ENCODE measurements around the gene JMJD8.
A peak's percentile ranks its signal among the peaks of the same experiment; 100 is the strongest.

JMJD8 gene

GRCh38 chr16:725463-726187, 41.5 kb upstream of the JMJD8 start:
- Mint-ChIP-seq H3K27me3 (no peaks in the 10 kb centered on the region), H3K9me3 (no peaks in the 10 kb centered on the region), H3K4me3 (no peak overlapping the region), H3K4me1 (ENCODE audit: low read depth) (peaks cover 11% of the 10 kb centered on the region), H3K27ac (no peak overlapping the region), H3K36me3 (ENCODE audit: low read depth) (no peaks in the 10 kb centered on the region)

- Mint-ChIP-seq H3K27ac (no peak overlapping the region), H3K4me1 (ENCODE audit: low read depth) (peaks cover 16% of the 10 kb centered on the region), H3K9me3 (no peaks in the 10 kb centered on the region), H3K4me3 (no peak overlapping the region), H3K27me3 (no peaks in the 10 kb centered on the region), H3K36me3 (ENCODE audit: low read depth) (no peaks in the 10 kb centered on the region)
Observed at GRCh38 chr16:725041-725376, 40.9 kb upstream of the JMJD8 start.

GRCh38 chr16:724188-725040, 40.3 kb upstream of the JMJD8 start:
- Mint-ChIP-seq H3K9me3 (no peaks in the 10 kb centered on the region), H3K4me3 (no peak overlapping the region), H3K27me3 (no peaks in the 10 kb centered on the region), H3K27ac (no peak overlapping the region), H3K4me1 (ENCODE audit: low read depth) (peaks cover 22% of the 10 kb centered on the region), H3K36me3 (ENCODE audit: low read depth) (no peaks in the 10 kb centered on the region)

GRCh38 chr16:723695-724094, 39.6 kb upstream of the JMJD8 start:
- Mint-ChIP-seq H3K27me3 (no peaks in the 10 kb centered on the region), H3K27ac (no peak overlapping the region), H3K36me3 (ENCODE audit: low read depth) (no peaks in the 10 kb centered on the region), H3K9me3 (no peaks in the 10 kb centered on the region), H3K4me3 (no peak overlapping the region), H3K4me1 (ENCODE audit: low read depth) (peaks cover 29% of the 10 kb centered on the region)

- Mint-ChIP-seq H3K4me3 (peak overlapping the region; percentile 45), H3K36me3 (ENCODE audit: low read depth) (no peaks in the 10 kb centered on the region), H3K4me1 (ENCODE audit: low read depth) (peaks cover 31% of the 10 kb centered on the region), H3K9me3 (no peaks in the 10 kb centered on the region), H3K27ac (no peak overlapping the region), H3K27me3 (no peaks in the 10 kb centered on the region)
Observed at GRCh38 chr16:722835-723633, 38.9 kb upstream of the JMJD8 start.

- Mint-ChIP-seq H3K4me1 (ENCODE audit: low read depth) (peaks cover 31% of the 10 kb centered on the region), H3K36me3 (ENCODE audit: low read depth) (no peaks in the 10 kb centered on the region), H3K27me3 (no peaks in the 10 kb centered on the region), H3K4me3 (peak overlapping the region; percentile 66), H3K27ac (peak overlapping the region; percentile 45), H3K9me3 (no peaks in the 10 kb centered on the region)
Observed at GRCh38 chr16:721765-722540, 37.8 kb upstream of the JMJD8 start.

- Mint-ChIP-seq H3K27ac (peak within 1 kb of the TSS; percentile 85), H3K4me3 (peak within 1 kb of the TSS; percentile 83), H3K36me3 (ENCODE audit: low read depth) (no peaks in the 10 kb centered on the region), H3K4me1 (ENCODE audit: low read depth) (peaks cover 34% of the 10 kb centered on the region), H3K27me3 (no peaks in the 10 kb centered on the region), H3K9me3 (no peaks in the 10 kb centered on the region)
Observed at GRCh38 chr16:720990-721764, 37.0 kb upstream of the JMJD8 start, which contains the start of gene ANTKMT. Gene ANTKMT (plus strand): TSS chr16:721146. CDS start chr16:721275, 129 bp downstream.

- no peaks in the 10 kb centered on the region for H3K9me3 Mint-ChIP-seq
- peak overlapping the region; percentile 83 for H3K4me3 Mint-ChIP-seq
- no peaks in the 10 kb centered on the region for H3K36me3 Mint-ChIP-seq (ENCODE audit: low read depth)
- H3K4me1 Mint-ChIP-seq (ENCODE audit: low read depth): peaks cover 38% of the 10 kb centered on the region
- no peaks in the 10 kb centered on the region for H3K27me3 Mint-ChIP-seq
- H3K27ac Mint-ChIP-seq: peak overlapping the region; percentile 85
Observed at GRCh38 chr16:720447-720989, 36.4 kb upstream of the JMJD8 start.

- Mint-ChIP-seq H3K36me3 (ENCODE audit: low read depth) (no peaks in the 10 kb centered on the region), H3K4me1 (ENCODE audit: low read depth) (peaks cover 38% of the 10 kb centered on the region), H3K27me3 (no peaks in the 10 kb centered on the region), H3K9me3 (no peaks in the 10 kb centered on the region), H3K4me3 (peak overlapping the region; percentile 83), H3K27ac (peak overlapping the region; percentile 85)
Observed at GRCh38 chr16:719815-720446, 35.8 kb upstream of the JMJD8 start.

GRCh38 chr16:718922-719321, 34.8 kb upstream of the JMJD8 start:
- H3K4me3 Mint-ChIP-seq: peak overlapping the region; percentile 83
- peaks cover 38% of the 10 kb centered on the region for H3K4me1 Mint-ChIP-seq (ENCODE audit: low read depth)
- no peak overlapping the region for H3K27ac Mint-ChIP-seq
- no peaks in the 10 kb centered on the region for H3K9me3 Mint-ChIP-seq
- H3K27me3 Mint-ChIP-seq: peaks cover 3% of the 10 kb centered on the region
- no peaks in the 10 kb centered on the region for H3K36me3 Mint-ChIP-seq (ENCODE audit: low read depth)

GRCh38 chr16:718389-718788, 34.3 kb upstream of the JMJD8 start:
- Mint-ChIP-seq H3K9me3 (no peaks in the 10 kb centered on the region), H3K4me1 (ENCODE audit: low read depth) (peaks cover 38% of the 10 kb centered on the region), H3K4me3 (no peak overlapping the region), H3K27ac (no peak overlapping the region), H3K27me3 (peaks cover 7% of the 10 kb centered on the region), H3K36me3 (ENCODE audit: low read depth) (no peaks in the 10 kb centered on the region)

GRCh38 chr16:717450-718245, 33.5 kb upstream of the JMJD8 start:
- Mint-ChIP-seq H3K36me3 (ENCODE audit: low read depth) (no peaks in the 10 kb centered on the region), H3K4me3 (no peak overlapping the region), H3K9me3 (no peaks in the 10 kb centered on the region), H3K27me3 (peaks cover 10% of the 10 kb centered on the region), H3K4me1 (ENCODE audit: low read depth) (peaks cover 34% of the 10 kb centered on the region), H3K27ac (no peak overlapping the region)

Measured in stimulated activated naive CD8-positive, alpha-beta T cell treated with anti-CD3 and anti-CD28 coated beads, Interleukin-15, Interleukin-2, amounts not matched to agents 100 ng/mL and 50 ng/mL, for 24 hours (primary cell).